ENCODE data around the gene NECAB3. TPM values are rescaled to one million over a fixed set of nuclear protein-coding genes. Genes with fewer than 3 reads are reported as not detected.
A peak's percentile ranks its signal among the peaks of the same experiment; 100 is the strongest.

NECAB3 gene
- total RNA-seq, 1 experiment from 2014 or later, result 46.4 TPM

DNA sequence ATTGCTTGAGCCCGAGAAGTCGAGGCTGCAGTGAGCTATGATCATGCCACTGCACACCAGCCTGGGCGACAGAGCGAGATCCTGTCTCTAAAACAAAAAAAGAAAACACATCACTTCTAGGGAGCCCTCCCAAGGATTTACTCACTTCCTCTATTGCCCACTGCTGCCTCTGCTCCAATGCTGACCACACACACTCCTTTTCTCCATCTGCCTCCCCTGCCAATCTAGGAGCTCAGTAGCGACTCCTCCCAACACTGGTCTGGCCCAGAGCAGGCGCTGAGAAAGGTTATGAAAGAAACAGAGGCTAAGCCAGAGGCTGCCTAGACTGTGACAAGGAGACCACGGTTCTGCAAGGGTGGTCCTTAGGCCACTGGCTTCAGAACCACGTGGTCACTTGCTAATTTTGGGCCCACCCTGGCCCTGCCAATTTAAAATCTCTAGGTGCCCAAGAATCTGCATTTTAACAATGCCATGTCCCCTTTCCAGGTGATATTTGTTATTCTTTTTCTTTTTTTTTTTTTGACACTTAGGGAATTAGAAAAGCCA is 13.2 kb upstream of the NECAB3 start:
- CTCF ChIA-PET, result no interaction called here
- POLR2A ChIA-PET, result interaction anchor here (0.5 to 0.7 kb wide), 2 partner anchors 201 to 299 kb away, joined by 4 to 9 read pairs; no protein-coding TSS in a partner anchor
- no peak overlapping the region for H3K4me3 ChIP-seq (ENCODE audit: low read depth in 2 of 2, low read length in 2 of 2)
- ATAC-seq, result no peak
- TF ChIP-seq, protein P1, sequence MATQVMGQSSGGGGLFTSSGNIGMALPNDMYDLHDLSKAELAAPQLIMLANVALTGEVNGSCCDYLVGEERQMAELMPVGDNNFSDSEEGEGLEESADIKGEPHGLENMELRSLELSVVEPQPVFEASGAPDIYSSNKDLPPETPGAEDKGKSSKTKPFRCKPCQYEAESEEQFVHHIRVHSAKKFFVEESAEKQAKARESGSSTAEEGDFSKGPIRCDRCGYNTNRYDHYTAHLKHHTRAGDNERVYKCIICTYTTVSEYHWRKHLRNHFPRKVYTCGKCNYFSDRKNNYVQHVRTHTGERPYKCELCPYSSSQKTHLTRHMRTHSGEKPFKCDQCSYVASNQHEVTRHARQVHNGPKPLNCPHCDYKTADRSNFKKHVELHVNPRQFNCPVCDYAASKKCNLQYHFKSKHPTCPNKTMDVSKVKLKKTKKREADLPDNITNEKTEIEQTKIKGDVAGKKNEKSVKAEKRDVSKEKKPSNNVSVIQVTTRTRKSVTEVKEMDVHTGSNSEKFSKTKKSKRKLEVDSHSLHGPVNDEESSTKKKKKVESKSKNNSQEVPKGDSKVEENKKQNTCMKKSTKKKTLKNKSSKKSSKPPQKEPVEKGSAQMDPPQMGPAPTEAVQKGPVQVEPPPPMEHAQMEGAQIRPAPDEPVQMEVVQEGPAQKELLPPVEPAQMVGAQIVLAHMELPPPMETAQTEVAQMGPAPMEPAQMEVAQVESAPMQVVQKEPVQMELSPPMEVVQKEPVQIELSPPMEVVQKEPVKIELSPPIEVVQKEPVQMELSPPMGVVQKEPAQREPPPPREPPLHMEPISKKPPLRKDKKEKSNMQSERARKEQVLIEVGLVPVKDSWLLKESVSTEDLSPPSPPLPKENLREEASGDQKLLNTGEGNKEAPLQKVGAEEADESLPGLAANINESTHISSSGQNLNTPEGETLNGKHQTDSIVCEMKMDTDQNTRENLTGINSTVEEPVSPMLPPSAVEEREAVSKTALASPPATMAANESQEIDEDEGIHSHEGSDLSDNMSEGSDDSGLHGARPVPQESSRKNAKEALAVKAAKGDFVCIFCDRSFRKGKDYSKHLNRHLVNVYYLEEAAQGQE (IDR thresholded peaks at IDR 0.05; ENCODE audit: insufficient read depth in 1 of 2, low read depth in 2 of 2, low read length in 1 of 2), result no peak
- BruUV-seq (replicated peaks), result no TSS peak
- no peaks in the 10 kb centered on the region for H3K27me3 ChIP-seq (ENCODE audit: control insufficient read depth, insufficient read depth, low read length)
- H3K36me3 ChIP-seq (ENCODE audit: control insufficient read depth, insufficient read depth, low read length), result no peaks in the 10 kb centered on the region
- DNase-seq (ENCODE audit: low read depth, low spot score), result no peak
- peaks cover 6% of the 10 kb centered on the region for H3K4me1 ChIP-seq (ENCODE audit: control insufficient read depth, insufficient read depth, low read length)
- H3K27ac ChIP-seq (ENCODE audit: low read length), result no peak overlapping the region
- no peaks in the 10 kb centered on the region for H3K9me3 ChIP-seq (ENCODE audit: control insufficient read depth, insufficient read depth, low read depth, low read length)
- in situ Hi-C loops (cut with HindIII; ENCODE audit: low pct_unique_long_range_greater_than_20kb, low sequenced_read_pairs) (no loop called here), intact Hi-C loops (cut with micrococcal nuclease; ENCODE audit: unreplicated experiment) (no loop called here)

DNA sequence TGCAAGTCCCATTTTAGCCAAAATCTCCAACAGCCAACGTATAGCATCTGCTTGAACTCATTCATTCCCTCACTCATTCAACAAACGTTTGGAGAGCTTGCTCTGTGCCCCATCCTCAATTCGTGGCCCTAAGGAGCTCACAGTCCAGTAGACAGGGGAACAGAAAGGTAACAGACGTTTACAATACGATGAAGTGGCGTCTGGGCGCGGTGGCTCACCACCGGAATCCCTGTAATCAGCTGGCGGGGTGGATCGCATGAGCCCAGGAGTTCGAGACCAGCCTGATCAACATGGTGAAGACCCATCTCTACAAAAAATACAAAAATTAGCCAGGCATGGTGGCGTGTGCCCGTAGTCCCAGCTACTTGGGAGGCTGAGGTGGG is 12.7 kb upstream of the NECAB3 start:
- TF ChIP-seq TCF7L2 (IDR thresholded peaks at IDR 0.05; ENCODE audit: low read depth, low read length) (no peak), POLR2AphosphoS5 (IDR thresholded peaks at IDR 0.05; ENCODE audit: low read depth, low read length) (no peak), CTCF (IDR thresholded peaks at IDR 0.05) (no peak), SIN3A (IDR thresholded peaks at IDR 0.05; ENCODE audit: borderline replicate concordance, insufficient read depth, low read depth, low read length) (no peak)
- TF ChIP-seq, protein P1 (IDR thresholded peaks at IDR 0.05; ENCODE audit: insufficient read depth in 1 of 2, low read depth in 2 of 2, low read length in 1 of 2), result no peak
- CTCF ChIA-PET, result no interaction called here
- Histone ChIP-seq H3K9me3 (ENCODE audit: control insufficient read depth, insufficient read depth, low read depth, low read length) (no peaks in the 10 kb centered on the region), H3K27ac (ENCODE audit: low read length) (peak overlapping the region; percentile 87), H3K27me3 (ENCODE audit: control insufficient read depth, insufficient read depth, low read length) (no peaks in the 10 kb centered on the region), H3K36me3 (ENCODE audit: control insufficient read depth, insufficient read depth, low read length) (no peaks in the 10 kb centered on the region), H3K4me1 (ENCODE audit: control insufficient read depth, insufficient read depth, low read length) (peaks cover 6% of the 10 kb centered on the region), H3K4me3 (ENCODE audit: low read depth in 2 of 2, low read length in 2 of 2) (peak overlapping the region; percentile 34 to 62)
- intact Hi-C loops (cut with micrococcal nuclease; ENCODE audit: unreplicated experiment), result no loop called here
- DNase-seq (ENCODE audit: low read depth, low spot score) (no peak), ATAC-seq (no peak)
- POLR2A ChIA-PET, result interaction anchor here (0.5 kb wide), 1 partner anchor 298 kb away, joined by 4 read pairs; no protein-coding TSS in a partner anchor
- in situ Hi-C loops (cut with HindIII; ENCODE audit: low pct_unique_long_range_greater_than_20kb, low sequenced_read_pairs), result no loop called here
- no TSS peak for BruUV-seq (replicated peaks)

All from Panc1 (cell line).